Measurements from ENCODE around the gene TEAD1. TPM values are rescaled to one million over a fixed set of nuclear protein-coding genes. Genes with fewer than 3 reads are reported as not detected.

Gene TEAD1
- total RNA-seq, 2 experiments from 2014 or later: 1.0 to 1.5 TPM

DNA sequence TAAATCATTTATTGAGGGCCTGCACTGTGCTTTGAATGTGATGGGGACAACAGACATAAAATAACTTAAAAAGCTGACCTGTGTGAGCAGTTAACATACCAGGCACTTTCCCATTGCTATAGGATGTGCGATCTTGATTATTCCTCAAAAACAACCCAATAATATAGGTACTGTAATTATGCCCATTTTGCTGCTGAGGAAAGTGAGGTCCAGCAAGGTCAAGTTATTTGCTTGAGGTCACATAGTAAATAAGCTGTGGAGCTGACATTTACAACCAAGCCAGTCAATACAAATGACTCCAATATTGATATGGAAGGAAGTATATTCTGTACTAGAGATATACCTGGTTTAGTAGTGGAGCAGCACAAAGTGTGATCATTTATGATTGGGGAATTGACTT lies 96.2 kb downstream of the TEAD1 start:
- intact Hi-C loops (cut with micrococcal nuclease): no loop called here
- CTCF ChIA-PET: no interaction called here
- Mint-ChIP-seq H3K27ac (no peak overlapping the region), H3K4me3 (no peak overlapping the region), H3K27me3 (peaks cover 15% of the 10 kb centered on the region), H3K9me3 (no peaks in the 10 kb centered on the region), H3K36me3 (no peaks in the 10 kb centered on the region), H3K4me1 (ENCODE audit: low read depth) (peaks cover 2% of the 10 kb centered on the region)
- no peak for DNase-seq
- POLR2A ChIA-PET: no interaction called here

DNA sequence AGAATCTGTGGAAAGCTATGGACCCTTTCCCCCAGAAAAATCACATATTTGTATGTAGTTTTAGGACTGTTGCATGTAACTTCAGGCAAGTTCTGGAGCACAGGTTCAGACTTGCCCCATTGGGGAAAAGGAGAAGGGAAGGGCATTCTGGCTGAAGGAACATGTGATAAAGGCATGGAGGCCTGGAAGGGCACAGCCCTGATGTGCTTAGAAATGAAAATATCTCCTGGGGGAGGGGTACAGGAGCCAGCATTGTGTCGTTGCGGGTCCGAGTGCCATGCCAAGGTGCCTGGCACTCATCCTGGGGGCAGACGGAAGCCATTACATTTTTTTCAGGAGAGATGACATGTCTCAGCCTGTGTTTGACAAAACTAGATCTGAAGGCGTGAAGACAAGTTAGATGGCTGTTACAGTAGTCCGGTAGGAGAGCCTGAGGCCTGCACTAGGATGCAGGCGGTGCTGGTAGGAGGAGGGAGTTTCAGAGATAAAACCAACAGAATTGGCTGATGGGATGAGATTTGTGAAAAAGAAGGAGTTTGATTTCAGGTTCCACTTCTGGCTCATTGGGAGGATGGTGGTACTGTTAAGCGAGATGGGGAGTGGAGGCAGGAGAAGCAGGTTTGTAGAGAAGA lies 96.9 kb downstream of the TEAD1 start:
- H3K4me3 Mint-ChIP-seq: no peak overlapping the region
- no peak for DNase-seq
- peaks cover 20% of the 10 kb centered on the region for H3K27me3 Mint-ChIP-seq
- CTCF ChIA-PET: no interaction called here
- no peaks in the 10 kb centered on the region for H3K9me3 Mint-ChIP-seq
- H3K4me1 Mint-ChIP-seq (ENCODE audit: low read depth): peaks cover 2% of the 10 kb centered on the region
- H3K36me3 Mint-ChIP-seq: no peaks in the 10 kb centered on the region
- no peak overlapping the region for H3K27ac Mint-ChIP-seq
- POLR2A ChIA-PET: no interaction called here
- intact Hi-C loops (cut with micrococcal nuclease): no loop called here

- Mint-ChIP-seq H3K27me3 (peaks cover 22% of the 10 kb centered on the region), H3K4me1 (ENCODE audit: low read depth) (peaks cover 2% of the 10 kb centered on the region), H3K27ac (no peak overlapping the region), H3K9me3 (no peaks in the 10 kb centered on the region), H3K4me3 (no peak overlapping the region), H3K36me3 (no peaks in the 10 kb centered on the region)
- POLR2A ChIA-PET: no interaction called here
- CTCF ChIA-PET: no interaction called here
- no peak for DNase-seq
- intact Hi-C loops (cut with micrococcal nuclease): no loop called here
Observed at GRCh38 chr11:12771875-12772274, 97.7 kb downstream of the TEAD1 start.

DNA sequence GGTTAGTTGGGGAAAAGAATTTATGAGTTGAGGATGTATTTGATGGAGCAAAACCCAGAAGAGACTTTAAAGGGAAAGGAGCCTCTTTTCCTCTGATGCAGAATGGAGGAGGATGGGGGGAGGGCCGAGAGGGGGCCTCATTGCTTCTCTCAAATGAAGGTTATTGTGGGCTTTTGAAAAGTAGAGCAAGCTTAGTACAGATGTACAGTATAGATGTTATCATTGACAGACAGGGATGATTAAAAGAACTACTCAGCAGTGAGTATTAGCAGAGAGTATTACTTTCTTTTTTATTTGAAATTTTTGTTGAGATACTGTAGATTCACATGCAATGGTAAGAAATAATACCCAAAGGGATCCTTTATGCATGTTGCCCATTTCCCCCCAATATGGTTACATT lies 98.1 kb downstream of the TEAD1 start:
- Mint-ChIP-seq H3K9me3 (no peaks in the 10 kb centered on the region), H3K36me3 (no peaks in the 10 kb centered on the region), H3K4me1 (ENCODE audit: low read depth) (peaks cover 2% of the 10 kb centered on the region), H3K27ac (no peak overlapping the region), H3K4me3 (no peak overlapping the region), H3K27me3 (peaks cover 21% of the 10 kb centered on the region)
- no peak for DNase-seq
- POLR2A ChIA-PET: no interaction called here
- intact Hi-C loops (cut with micrococcal nuclease): no loop called here
- CTCF ChIA-PET: no interaction called here

GRCh38 chr11:12773591-12773990 lies 99.4 kb downstream of the TEAD1 start:
- peaks cover 2% of the 10 kb centered on the region for H3K4me1 Mint-ChIP-seq (ENCODE audit: low read depth)
- no peaks in the 10 kb centered on the region for H3K36me3 Mint-ChIP-seq
- DNase-seq: no peak
- H3K4me3 Mint-ChIP-seq: no peak overlapping the region
- POLR2A ChIA-PET: no interaction called here
- CTCF ChIA-PET: no interaction called here
- peaks cover 18% of the 10 kb centered on the region for H3K27me3 Mint-ChIP-seq
- intact Hi-C loops (cut with micrococcal nuclease): no loop called here
- no peak overlapping the region for H3K27ac Mint-ChIP-seq
- no peaks in the 10 kb centered on the region for H3K9me3 Mint-ChIP-seq

DNA sequence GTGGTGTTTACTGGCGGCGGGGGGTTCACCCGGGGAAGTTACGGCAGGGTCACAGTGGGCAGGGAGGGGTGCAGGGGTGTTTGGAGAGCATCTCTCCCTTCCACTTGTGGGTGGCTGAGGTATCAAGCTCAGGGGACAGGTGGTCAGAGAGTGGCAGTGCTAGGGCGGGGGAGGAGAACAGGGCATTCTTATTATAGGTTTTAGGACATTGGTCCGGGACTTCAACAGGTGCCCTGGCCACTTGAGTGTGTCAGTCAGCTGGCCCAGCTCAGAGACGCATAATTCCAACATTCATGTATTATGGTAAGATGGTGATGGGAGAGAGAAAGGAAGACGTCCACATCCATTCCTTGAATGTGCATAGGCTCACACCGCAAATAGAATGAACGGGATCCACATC lies 101.7 kb downstream of the TEAD1 start:
- H3K27me3 Mint-ChIP-seq: peaks cover 23% of the 10 kb centered on the region
- intact Hi-C loops (cut with micrococcal nuclease): no loop called here
- no peaks in the 10 kb centered on the region for H3K9me3 Mint-ChIP-seq
- no peak overlapping the region for H3K27ac Mint-ChIP-seq
- no peak overlapping the region for H3K4me3 Mint-ChIP-seq
- POLR2A ChIA-PET: no interaction called here
- H3K36me3 Mint-ChIP-seq: no peaks in the 10 kb centered on the region
- no peaks in the 10 kb centered on the region for H3K4me1 Mint-ChIP-seq (ENCODE audit: low read depth)
- CTCF ChIA-PET: interaction anchor here (0.6 kb wide), 1 partner anchor 113 kb away, joined by 3 read pairs; no protein-coding TSS in a partner anchor
- DNase-seq: no peak

DNA sequence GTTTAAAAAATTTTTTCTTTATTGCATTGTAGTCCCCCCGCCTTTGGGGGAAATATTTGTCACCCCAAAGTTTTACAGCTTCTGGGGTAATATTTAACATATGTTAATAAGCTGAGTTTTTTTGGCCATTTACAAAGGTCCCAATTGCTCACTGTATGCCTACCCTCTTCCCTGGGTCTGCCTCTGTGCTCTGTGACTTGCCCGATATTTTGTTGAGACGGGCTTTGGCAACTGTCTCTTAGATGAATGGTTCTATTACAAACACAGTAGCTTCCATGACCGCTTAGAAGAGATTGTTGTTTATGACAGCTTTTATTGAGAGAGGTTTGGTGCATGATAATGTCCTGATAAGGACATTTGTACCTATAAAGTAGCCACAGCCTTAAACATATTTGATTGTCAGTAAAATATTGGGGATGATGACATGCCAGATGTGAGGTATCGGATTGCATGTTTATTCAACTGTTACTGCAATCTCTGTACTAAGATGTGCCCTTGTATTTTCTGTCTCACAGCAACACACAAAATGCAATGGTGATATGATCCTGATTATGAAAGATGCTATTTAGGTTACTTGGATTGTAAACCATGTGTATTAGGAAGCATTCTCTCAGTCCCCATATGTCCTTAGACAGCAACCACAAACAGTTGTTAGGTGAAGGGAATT lies 103.1 kb downstream of the TEAD1 start:
- Mint-ChIP-seq H3K4me1 (ENCODE audit: low read depth) (no peaks in the 10 kb centered on the region), H3K27ac (no peak overlapping the region), H3K9me3 (no peaks in the 10 kb centered on the region), H3K36me3 (no peaks in the 10 kb centered on the region), H3K4me3 (no peak overlapping the region), H3K27me3 (peaks cover 25% of the 10 kb centered on the region)
- no peak for DNase-seq
- intact Hi-C loops (cut with micrococcal nuclease): no loop called here
- CTCF ChIA-PET: no interaction called here
- POLR2A ChIA-PET: no interaction called here

DNA sequence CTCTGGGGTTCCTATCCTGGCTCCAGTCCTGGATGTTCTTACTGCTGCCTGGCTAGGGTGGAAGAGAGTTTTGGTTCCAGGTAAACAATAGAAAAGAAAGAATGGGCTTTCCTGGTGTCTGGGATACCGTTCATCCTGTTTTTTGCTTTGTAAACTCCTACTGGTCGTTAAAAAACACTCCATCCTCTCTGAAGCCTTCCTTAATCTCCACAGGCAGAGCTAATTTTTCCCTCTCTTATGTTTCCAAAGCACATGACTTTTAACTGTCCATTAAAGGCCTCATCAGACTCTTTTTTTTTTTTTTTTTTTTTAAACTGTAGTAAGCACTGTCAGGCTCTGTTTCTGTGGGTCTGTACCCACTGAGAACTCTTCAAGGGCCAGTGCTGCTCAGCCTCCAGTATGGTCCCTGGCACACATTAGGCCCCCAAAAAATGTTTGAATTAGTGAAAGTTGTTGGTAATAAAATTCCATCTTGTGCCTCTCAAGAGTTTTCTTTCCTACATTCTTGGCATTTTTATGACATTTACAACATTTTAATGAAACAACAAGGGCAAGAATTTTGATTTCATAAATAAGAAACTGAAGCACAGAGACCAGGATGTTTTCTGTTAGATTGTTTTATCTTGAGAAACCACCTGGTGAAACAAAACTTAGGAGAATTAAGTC lies 104.2 kb downstream of the TEAD1 start:
- no peaks in the 10 kb centered on the region for H3K4me1 Mint-ChIP-seq (ENCODE audit: low read depth)
- intact Hi-C loops (cut with micrococcal nuclease): no loop called here
- CTCF ChIA-PET: no interaction called here

GRCh38 chr11:12783765-12784164 lies 109.5 kb downstream of the TEAD1 start:
- DNase-seq: no peak
- Mint-ChIP-seq H3K36me3 (no peaks in the 10 kb centered on the region), H3K4me1 (ENCODE audit: low read depth) (no peaks in the 10 kb centered on the region), H3K9me3 (no peaks in the 10 kb centered on the region), H3K27ac (no peak overlapping the region), H3K4me3 (no peak overlapping the region), H3K27me3 (peaks cover 12% of the 10 kb centered on the region)
- intact Hi-C loops (cut with micrococcal nuclease): no loop called here
- ChIA-PET POLR2A (no interaction called here), CTCF (no interaction called here)

More for the DNA sequence above, 104.2 kb downstream of the TEAD1 start:
- Mint-ChIP-seq H3K9me3 (no peaks in the 10 kb centered on the region), H3K27me3 (peaks cover 29% of the 10 kb centered on the region), H3K36me3 (no peaks in the 10 kb centered on the region), H3K4me3 (no peak overlapping the region), H3K27ac (no peak overlapping the region)
- POLR2A ChIA-PET: no interaction called here
- no peak for DNase-seq

GRCh38 chr11:12784445-12784844 lies 110.2 kb downstream of the TEAD1 start:
- H3K36me3 Mint-ChIP-seq: no peaks in the 10 kb centered on the region
- ChIA-PET CTCF (no interaction called here), POLR2A (no interaction called here)
- no peak overlapping the region for H3K27ac Mint-ChIP-seq
- no peaks in the 10 kb centered on the region for H3K9me3 Mint-ChIP-seq
- DNase-seq: no peak
- H3K4me1 Mint-ChIP-seq (ENCODE audit: low read depth): no peaks in the 10 kb centered on the region
- peaks cover 7% of the 10 kb centered on the region for H3K27me3 Mint-ChIP-seq
- H3K4me3 Mint-ChIP-seq: no peak overlapping the region
- intact Hi-C loops (cut with micrococcal nuclease): no loop called here

DNA sequence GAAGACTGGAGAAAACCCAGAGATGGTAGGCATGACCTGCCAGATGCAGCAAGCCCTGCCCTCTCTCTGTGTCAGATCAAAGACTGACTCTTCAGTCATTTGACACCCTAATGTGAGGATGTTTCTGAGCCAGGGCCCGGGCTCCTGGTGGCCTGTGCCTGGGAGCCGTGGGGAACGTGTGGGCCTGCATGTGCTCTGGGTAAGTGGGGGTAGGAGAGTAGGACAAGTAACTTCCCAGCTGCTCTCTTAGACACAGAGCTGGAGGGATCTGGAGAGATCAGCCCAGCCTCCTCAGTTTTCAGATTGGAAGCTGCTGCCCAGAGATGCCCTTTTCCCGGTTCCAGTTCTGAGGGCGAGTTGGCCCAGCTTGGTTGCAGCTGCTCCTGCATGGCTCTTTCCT lies 110.8 kb downstream of the TEAD1 start:
- Mint-ChIP-seq H3K27ac (no peak overlapping the region), H3K36me3 (no peaks in the 10 kb centered on the region), H3K27me3 (peaks cover 5% of the 10 kb centered on the region), H3K4me1 (ENCODE audit: low read depth) (no peaks in the 10 kb centered on the region), H3K9me3 (no peaks in the 10 kb centered on the region), H3K4me3 (no peak overlapping the region)
- intact Hi-C loops (cut with micrococcal nuclease): no loop called here
- DNase-seq: no peak
- CTCF ChIA-PET: no interaction called here
- POLR2A ChIA-PET: no interaction called here

GRCh38 chr11:12785901-12786300 lies 111.7 kb downstream of the TEAD1 start:
- CTCF ChIA-PET: no interaction called here
- H3K36me3 Mint-ChIP-seq: no peaks in the 10 kb centered on the region
- intact Hi-C loops (cut with micrococcal nuclease): no loop called here
- peaks cover 5% of the 10 kb centered on the region for H3K27me3 Mint-ChIP-seq
- no peaks in the 10 kb centered on the region for H3K9me3 Mint-ChIP-seq
- H3K4me3 Mint-ChIP-seq: no peak overlapping the region
- POLR2A ChIA-PET: no interaction called here
- H3K27ac Mint-ChIP-seq: no peak overlapping the region
- H3K4me1 Mint-ChIP-seq (ENCODE audit: low read depth): no peaks in the 10 kb centered on the region
- DNase-seq: no peak

DNA sequence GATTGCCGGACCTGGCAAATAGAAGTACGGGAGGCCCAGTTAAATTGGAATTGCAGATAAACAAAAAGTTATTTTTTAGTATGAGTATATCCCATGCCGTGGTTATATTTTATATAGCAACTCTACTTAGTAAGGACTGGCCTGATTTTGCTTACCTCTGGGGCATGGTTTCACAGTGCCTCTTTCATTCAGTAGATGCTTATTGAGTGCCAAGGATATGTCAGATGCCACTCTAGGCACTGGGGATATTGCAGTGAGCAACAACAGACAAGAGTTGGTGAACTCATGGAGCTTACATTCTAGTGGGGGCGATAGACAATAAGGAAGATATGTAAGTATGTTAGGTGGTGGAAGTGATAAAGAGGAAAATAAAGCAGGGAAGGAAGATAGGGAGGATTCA lies 112.2 kb downstream of the TEAD1 start:
- intact Hi-C loops (cut with micrococcal nuclease): no loop called here
- POLR2A ChIA-PET: no interaction called here
- H3K27me3 Mint-ChIP-seq: peaks cover 5% of the 10 kb centered on the region
- no peak for DNase-seq
- H3K9me3 Mint-ChIP-seq: no peaks in the 10 kb centered on the region
- no peaks in the 10 kb centered on the region for H3K36me3 Mint-ChIP-seq
- CTCF ChIA-PET: no interaction called here
- no peaks in the 10 kb centered on the region for H3K4me1 Mint-ChIP-seq (ENCODE audit: low read depth)
- no peak overlapping the region for H3K27ac Mint-ChIP-seq
- H3K4me3 Mint-ChIP-seq: no peak overlapping the region
